GM23338 (cell line): ENCODE data around the gene FMN2. TPM values are rescaled to one million over a fixed set of nuclear protein-coding genes. Genes with fewer than 3 reads are reported as not detected.

Source experiments
- ATAC-seq: fragments of 200-7000 bp; cut with Tn5 transposase; 3 replicates; pipeline ENCODE4 v1.9.1; 2020
- DNase-seq: peaks from one replicate; pipeline ENCODE4 v3.0.0-alpha.2; 2015; ENCODE audit warnings: low spot score
- H2AFZ ChIP-seq: fragments of 200-600 bp; sonication (generic); 2 replicates; pipeline ENCODE4 v1.8.0; 2016; ENCODE audit warnings: antibody characterized with exemption, mild to moderate bottlenecking, moderate library complexity
- H3F3A ChIP-seq: fragments of 200-600 bp; sonication (generic); replicated peaks from 2 replicates; pipeline ENCODE4 v1.8.0; 2017; ENCODE audit warnings: antibody characterized with exemption, mixed run types, low read depth
- H3K27ac ChIP-seq: fragments of 200-600 bp; sonication (generic); 2 replicates; pipeline ENCODE4 v1.6.1; 2016; ENCODE audit warnings: low read depth
- H3K27me3 ChIP-seq: fragments of 200-600 bp; sonication (generic); 2 replicates; pipeline ENCODE4 v1.8.0; 2016; ENCODE audit warnings: mild to moderate bottlenecking, mixed run types, moderate library complexity; ENCODE audit not compliant: insufficient read depth
- H3K36me3 ChIP-seq: fragments of 200-600 bp; sonication (generic); 2 replicates; pipeline ENCODE4 v1.8.0; 2016; ENCODE audit warnings: mild to moderate bottlenecking; ENCODE audit not compliant: insufficient read depth
- H3K4me1 ChIP-seq: fragments of 200-600 bp; sonication (generic); 2 replicates; pipeline ENCODE4 v1.8.0; 2016; ENCODE audit warnings: mild to moderate bottlenecking, moderate library complexity; ENCODE audit not compliant: insufficient read depth
- H3K4me2 ChIP-seq: fragments of 200-600 bp; sonication (generic); 2 replicates; pipeline ENCODE4 v1.7.1; 2017; ENCODE audit warnings: mixed run types
- H3K4me3 ChIP-seq: fragments of 200-600 bp; sonication (generic); 2 replicates; pipeline ENCODE4 v1.6.1; 2016; ENCODE audit warnings: mixed run types
- H3K79me2 ChIP-seq: fragments of 200-600 bp; sonication (generic); replicated peaks from 2 replicates; pipeline ENCODE4 v1.8.0; 2017; ENCODE audit warnings: mild to moderate bottlenecking; ENCODE audit not compliant: insufficient read depth
- H3K9me2 ChIP-seq: fragments of 200-600 bp; sonication (generic); 2 replicates; pipeline ENCODE4 v1.8.0; 2017; ENCODE audit not compliant: insufficient read depth
- H4K20me1 ChIP-seq: fragments of 200-600 bp; sonication (generic); replicated peaks from 2 replicates; pipeline ENCODE4 v1.8.0; 2017; ENCODE audit warnings: mild to moderate bottlenecking; ENCODE audit not compliant: insufficient read depth
- H3K27ac Mint-ChIP-seq: 2 replicates; pipeline ENCODE4 v1.8.0; 2020; ENCODE audit warnings: inconsistent platforms, mild to moderate bottlenecking, moderate library complexity, mixed read lengths
- H3K27me3 Mint-ChIP-seq: 3 replicates; pipeline ENCODE4 v1.8.0; 2022; ENCODE audit warnings: low read depth, mild to moderate bottlenecking, moderate library complexity, mixed read lengths, inconsistent platforms; ENCODE audit not compliant: insufficient read depth, poor library complexity
- H3K36me3 Mint-ChIP-seq: 3 replicates; pipeline ENCODE4 v1.8.0; 2021; ENCODE audit warnings: low read depth, mild to moderate bottlenecking, inconsistent platforms, moderate library complexity, mixed read lengths
- H3K4me1 Mint-ChIP-seq: 3 replicates; pipeline ENCODE4 v1.8.0; 2020; ENCODE audit warnings: mild to moderate bottlenecking, inconsistent platforms, mixed read lengths
- H3K4me3 Mint-ChIP-seq: 3 replicates; pipeline ENCODE4 v1.8.0; 2021; ENCODE audit warnings: moderate library complexity, mild to moderate bottlenecking, inconsistent platforms, mixed read lengths
- H3K9me3 Mint-ChIP-seq: 3 replicates; pipeline ENCODE4 v1.8.0; 2020; ENCODE audit warnings: moderate library complexity, mild to moderate bottlenecking, inconsistent platforms, mixed read lengths
- CREB1 ChIP-seq: fragments of 250-450 bp; sonication (Bioruptor Pico); IDR thresholded peaks from 2 replicates; pipeline ENCODE4 v1.5.0; 2020; ENCODE audit warnings: low read depth, mild to moderate bottlenecking, moderate library complexity
- EZH2 ChIP-seq: fragments of 200-600 bp; sonication (generic); IDR thresholded peaks from one replicate; pipeline ENCODE4 v1.8.0; 2017; ENCODE audit warnings: antibody characterized with exemption, mild to moderate bottlenecking, low read depth; ENCODE audit not compliant: unreplicated experiment
- EZH2phosphoT487 ChIP-seq: fragments of 200-600 bp; sonication (generic); IDR thresholded peaks from one replicate; pipeline ENCODE4 v1.8.1; 2018; ENCODE audit warnings: antibody characterized with exemption; ENCODE audit not compliant: unreplicated experiment
- JUNB ChIP-seq: IDR thresholded peaks from one replicate; pipeline ENCODE4 v1.6.1; 2016; ENCODE audit warnings: antibody characterized with exemption; ENCODE audit not compliant: unreplicated experiment
- NANOG ChIP-seq: IDR thresholded peaks from 2 replicates; pipeline ENCODE4 v1.6.1; 2016; ENCODE audit warnings: antibody characterized with exemption, borderline replicate concordance
- POLR2AphosphoS5 ChIP-seq: IDR thresholded peaks from 2 replicates; pipeline ENCODE4 v1.6.1; 2016; ENCODE audit warnings: antibody characterized with exemption, low read depth
- STAT1 ChIP-seq: IDR thresholded peaks from one replicate; pipeline ENCODE4 v1.6.1; 2016; ENCODE audit warnings: antibody characterized with exemption; ENCODE audit not compliant: unreplicated experiment
- ZNF114 ChIP-seq: fragments of 250-450 bp; sonication (Bioruptor Pico); IDR thresholded peaks from 2 replicates; pipeline ENCODE4 v1.5.0; 2020; ENCODE audit warnings: mild to moderate bottlenecking, moderate library complexity
- ZNF331 ChIP-seq: fragments of 250-450 bp; sonication (Bioruptor Pico); IDR thresholded peaks from 2 replicates; pipeline ENCODE4 v1.5.0; 2020; ENCODE audit warnings: low read depth, mild to moderate bottlenecking, moderate library complexity
- ZNF462 ChIP-seq: fragments of 250-450 bp; sonication (Bioruptor Pico); IDR thresholded peaks from 2 replicates; pipeline ENCODE4 v1.5.0; 2020; ENCODE audit warnings: mild to moderate bottlenecking, moderate library complexity
- polyA plus RNA-seq: library from polyadenylated mRNA; unstranded; fragments of >200 nt; fragmentation: Nextera tagmentation; extraction: Ambion mirVana; gene quantifications from 2 replicates; pipeline ENCODE4 v1.2.1, GENCODE V29; 2016
- total RNA-seq: library from RNA; depleted of rRNA; stranded (reverse); fragments of >200 nt; shearing (Covaris generic); gene quantifications from 2 replicates; pipeline ENCODE4 v1.2.3, GENCODE V29; 2014
- TF ChIP-seq, protein P1 (sequence below): IDR thresholded peaks from one replicate; pipeline ENCODE4 v1.6.1; 2018; ENCODE audit warnings: antibody characterized with exemption; ENCODE audit not compliant: unreplicated experiment
- TF ChIP-seq, protein P2 (sequence below): IDR thresholded peaks from 2 replicates; pipeline ENCODE4 v1.6.1; 2016; ENCODE audit warnings: antibody characterized with exemption
- TF ChIP-seq, protein P3 (sequence below), 2 experiments: fragments of 200-600 bp in 1 of 2; sonication (generic) in 1 of 2; conservative IDR thresholded peaks; 2 replicates each; pipeline versions ENCODE4 v1.5.1 to v1.6.1; 2016 to 2017; ENCODE audit warnings: antibody characterized with exemption in 2 of 2, low read depth in 2 of 2, mild to moderate bottlenecking in 2 of 2, moderate library complexity in 1 of 2

FMN2 gene
- total and polyA plus RNA-seq, 2 experiments from 2014 or later = 1.5 to 2.5 TPM

DNA sequence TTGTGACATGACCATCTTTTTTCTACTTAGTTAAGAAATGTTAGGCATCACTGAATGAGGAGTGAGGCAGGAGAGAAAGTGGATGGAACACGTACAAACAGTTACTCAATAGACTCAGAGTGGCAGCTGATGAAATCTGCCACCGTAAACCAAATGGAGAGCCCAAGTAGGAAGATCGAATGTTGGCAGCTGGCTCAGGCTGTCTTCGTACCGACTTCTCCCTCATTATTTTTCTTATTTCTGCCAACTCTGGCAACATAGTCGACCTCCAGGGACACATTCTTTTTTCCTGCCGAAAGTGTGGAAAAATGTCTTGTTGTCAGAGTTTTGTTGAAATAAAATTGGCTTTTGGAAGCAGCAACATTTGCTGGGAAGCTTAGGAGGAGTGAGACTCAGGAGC lies 377.0 kb downstream of the FMN2 start:
- DNase-seq = no peak
- Histone ChIP-seq H3K27ac (no peak overlapping the region), H3K4me3 (no peak overlapping the region), H3K9me2 (no peaks in the 10 kb centered on the region), H3K27me3 (no peaks in the 10 kb centered on the region), H2AFZ (no peak overlapping the region), H3F3A (no peaks in the 10 kb centered on the region), H3K36me3 (no peaks in the 10 kb centered on the region), H3K79me2 (no peaks in the 10 kb centered on the region), H3K4me2 (no peak overlapping the region), H3K4me1 (no peaks in the 10 kb centered on the region), H4K20me1 (no peaks in the 10 kb centered on the region)
- no peak overlapping the region for H3K27ac Mint-ChIP-seq
- H3K36me3 Mint-ChIP-seq = no peaks in the 10 kb centered on the region
- no peak for TF ChIP-seq NANOG
- TF ChIP-seq ZNF331 (CRISPR knock-in tag) = no peak
- no peak for TF ChIP-seq EZH2
- no peak for TF ChIP-seq CREB1
- no peak for TF ChIP-seq STAT1
- no peak for TF ChIP-seq POLR2AphosphoS5
- no peak for TF ChIP-seq ZNF114 (CRISPR knock-in tag)
- TF ChIP-seq, protein P1, sequence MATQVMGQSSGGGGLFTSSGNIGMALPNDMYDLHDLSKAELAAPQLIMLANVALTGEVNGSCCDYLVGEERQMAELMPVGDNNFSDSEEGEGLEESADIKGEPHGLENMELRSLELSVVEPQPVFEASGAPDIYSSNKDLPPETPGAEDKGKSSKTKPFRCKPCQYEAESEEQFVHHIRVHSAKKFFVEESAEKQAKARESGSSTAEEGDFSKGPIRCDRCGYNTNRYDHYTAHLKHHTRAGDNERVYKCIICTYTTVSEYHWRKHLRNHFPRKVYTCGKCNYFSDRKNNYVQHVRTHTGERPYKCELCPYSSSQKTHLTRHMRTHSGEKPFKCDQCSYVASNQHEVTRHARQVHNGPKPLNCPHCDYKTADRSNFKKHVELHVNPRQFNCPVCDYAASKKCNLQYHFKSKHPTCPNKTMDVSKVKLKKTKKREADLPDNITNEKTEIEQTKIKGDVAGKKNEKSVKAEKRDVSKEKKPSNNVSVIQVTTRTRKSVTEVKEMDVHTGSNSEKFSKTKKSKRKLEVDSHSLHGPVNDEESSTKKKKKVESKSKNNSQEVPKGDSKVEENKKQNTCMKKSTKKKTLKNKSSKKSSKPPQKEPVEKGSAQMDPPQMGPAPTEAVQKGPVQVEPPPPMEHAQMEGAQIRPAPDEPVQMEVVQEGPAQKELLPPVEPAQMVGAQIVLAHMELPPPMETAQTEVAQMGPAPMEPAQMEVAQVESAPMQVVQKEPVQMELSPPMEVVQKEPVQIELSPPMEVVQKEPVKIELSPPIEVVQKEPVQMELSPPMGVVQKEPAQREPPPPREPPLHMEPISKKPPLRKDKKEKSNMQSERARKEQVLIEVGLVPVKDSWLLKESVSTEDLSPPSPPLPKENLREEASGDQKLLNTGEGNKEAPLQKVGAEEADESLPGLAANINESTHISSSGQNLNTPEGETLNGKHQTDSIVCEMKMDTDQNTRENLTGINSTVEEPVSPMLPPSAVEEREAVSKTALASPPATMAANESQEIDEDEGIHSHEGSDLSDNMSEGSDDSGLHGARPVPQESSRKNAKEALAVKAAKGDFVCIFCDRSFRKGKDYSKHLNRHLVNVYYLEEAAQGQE = no peak
- no peak for TF ChIP-seq EZH2phosphoT487
- TF ChIP-seq, protein P2, sequence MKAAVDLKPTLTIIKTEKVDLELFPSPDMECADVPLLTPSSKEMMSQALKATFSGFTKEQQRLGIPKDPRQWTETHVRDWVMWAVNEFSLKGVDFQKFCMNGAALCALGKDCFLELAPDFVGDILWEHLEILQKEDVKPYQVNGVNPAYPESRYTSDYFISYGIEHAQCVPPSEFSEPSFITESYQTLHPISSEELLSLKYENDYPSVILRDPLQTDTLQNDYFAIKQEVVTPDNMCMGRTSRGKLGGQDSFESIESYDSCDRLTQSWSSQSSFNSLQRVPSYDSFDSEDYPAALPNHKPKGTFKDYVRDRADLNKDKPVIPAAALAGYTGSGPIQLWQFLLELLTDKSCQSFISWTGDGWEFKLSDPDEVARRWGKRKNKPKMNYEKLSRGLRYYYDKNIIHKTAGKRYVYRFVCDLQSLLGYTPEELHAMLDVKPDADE = no peak
- TF ChIP-seq, protein P3, sequence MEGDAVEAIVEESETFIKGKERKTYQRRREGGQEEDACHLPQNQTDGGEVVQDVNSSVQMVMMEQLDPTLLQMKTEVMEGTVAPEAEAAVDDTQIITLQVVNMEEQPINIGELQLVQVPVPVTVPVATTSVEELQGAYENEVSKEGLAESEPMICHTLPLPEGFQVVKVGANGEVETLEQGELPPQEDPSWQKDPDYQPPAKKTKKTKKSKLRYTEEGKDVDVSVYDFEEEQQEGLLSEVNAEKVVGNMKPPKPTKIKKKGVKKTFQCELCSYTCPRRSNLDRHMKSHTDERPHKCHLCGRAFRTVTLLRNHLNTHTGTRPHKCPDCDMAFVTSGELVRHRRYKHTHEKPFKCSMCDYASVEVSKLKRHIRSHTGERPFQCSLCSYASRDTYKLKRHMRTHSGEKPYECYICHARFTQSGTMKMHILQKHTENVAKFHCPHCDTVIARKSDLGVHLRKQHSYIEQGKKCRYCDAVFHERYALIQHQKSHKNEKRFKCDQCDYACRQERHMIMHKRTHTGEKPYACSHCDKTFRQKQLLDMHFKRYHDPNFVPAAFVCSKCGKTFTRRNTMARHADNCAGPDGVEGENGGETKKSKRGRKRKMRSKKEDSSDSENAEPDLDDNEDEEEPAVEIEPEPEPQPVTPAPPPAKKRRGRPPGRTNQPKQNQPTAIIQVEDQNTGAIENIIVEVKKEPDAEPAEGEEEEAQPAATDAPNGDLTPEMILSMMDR (conservative IDR thresholded peaks at IDR 0.05; ENCODE audit: low read depth in 2 of 2) = no peak
- no peak for TF ChIP-seq JUNB
- no peak for TF ChIP-seq ZNF462 (CRISPR knock-in tag)
- H3K9me3 Mint-ChIP-seq = no peaks in the 10 kb centered on the region
- no peak for ATAC-seq
- no peak overlapping the region for H3K4me3 Mint-ChIP-seq
- no peaks in the 10 kb centered on the region for H3K27me3 Mint-ChIP-seq
- peaks cover 20% of the 10 kb centered on the region for H3K4me1 Mint-ChIP-seq
